Activated gamma-delta T cell treated with Interleukin-2 at 50 U/mL for 16 hours (primary cell): ENCODE data around the gene MOV10L1.

ENCODE experiments used
- DNase-seq: peaks from one replicate; pipeline ENCODE4 v3.0.0-alpha.2; 2020

MOV10L1 gene

GRCh38 chr22:50059881-50060262 is 29.9 kb upstream of the MOV10L1 start:
- DNase-seq = no peak

GRCh38 chr22:50060441-50061140 is 29.2 kb upstream of the MOV10L1 start:
- no peak for DNase-seq

- DNase-seq = no peak
Measured at GRCh38 chr22:50061141-50061823, 28.5 kb upstream of the MOV10L1 start.

GRCh38 chr22:50061824-50062355 is 27.9 kb upstream of the MOV10L1 start:
- DNase-seq = no peak

- DNase-seq = no peak
Measured at GRCh38 chr22:50062509-50063135, 27.2 kb upstream of the MOV10L1 start.

GRCh38 chr22:50063589-50064393 is 26.0 kb upstream of the MOV10L1 start:
- DNase-seq = no peak

GRCh38 chr22:50064453-50064852 is 25.4 kb upstream of the MOV10L1 start:
- no peak for DNase-seq

GRCh38 chr22:50067244-50067643 is 22.6 kb upstream of the MOV10L1 start:
- no peak for DNase-seq

- DNase-seq = no peak
Measured at GRCh38 chr22:50068096-50068495, 21.7 kb upstream of the MOV10L1 start.

- DNase-seq = no peak
Measured at GRCh38 chr22:50070366-50070765, 19.4 kb upstream of the MOV10L1 start.

GRCh38 chr22:50071432-50072166 is 18.2 kb upstream of the MOV10L1 start:
- DNase-seq = no peak

GRCh38 chr22:50072167-50072555 is 17.6 kb upstream of the MOV10L1 start:
- DNase-seq = no peak

- DNase-seq = no peak
Measured at GRCh38 chr22:50072714-50073538, 16.9 kb upstream of the MOV10L1 start.

GRCh38 chr22:50074056-50074455 is 15.8 kb upstream of the MOV10L1 start:
- DNase-seq = no peak

GRCh38 chr22:50074551-50075530 is 15.0 kb upstream of the MOV10L1 start:
- DNase-seq = no peak

GRCh38 chr22:50076646-50077535 is 12.9 kb upstream of the MOV10L1 start:
- no peak for DNase-seq

GRCh38 chr22:50078246-50078645 is 11.6 kb upstream of the MOV10L1 start:
- no peak for DNase-seq

- DNase-seq = no peak
Measured at GRCh38 chr22:50078761-50079160, 11.0 kb upstream of the MOV10L1 start.

- DNase-seq = no peak
Measured at GRCh38 chr22:50080077-50080465, 9.7 kb upstream of the MOV10L1 start.
